GM10248 (cell line): ENCODE measurements around the gene EML5.

Experiments
- CTCF ChIA-PET: fragments of 300-600 bp; sonication (Branson Sonifier 250); formaldehyde crosslinking; extraction: SDS; loops from one replicate; lab custom pipeline; 2021; ENCODE audit warnings: antibody characterized with exemption; lab: Yijun Ruan, JAX
- POLR2A ChIA-PET: fragments of 350-650 bp; sonication (Branson Sonifier 250); formaldehyde crosslinking; extraction: SDS; loops from one replicate; lab custom pipeline; 2020; ENCODE audit warnings: antibody characterized with exemption; lab: Yijun Ruan, JAX
- DNase-seq: peaks from one replicate; pipeline ENCODE4 v3.0.0; 2012; ENCODE audit errors: extremely low spot score
- TF ChIP-seq, protein P1 (sequence below): IDR thresholded peaks from 2 replicates; pipeline ENCODE4 v1.5.1; 2012; ENCODE audit warnings: mild to moderate bottlenecking, low read depth; ENCODE audit errors: extremely low read depth, missing control alignments, control extremely low read depth

Gene EML5

DNA sequence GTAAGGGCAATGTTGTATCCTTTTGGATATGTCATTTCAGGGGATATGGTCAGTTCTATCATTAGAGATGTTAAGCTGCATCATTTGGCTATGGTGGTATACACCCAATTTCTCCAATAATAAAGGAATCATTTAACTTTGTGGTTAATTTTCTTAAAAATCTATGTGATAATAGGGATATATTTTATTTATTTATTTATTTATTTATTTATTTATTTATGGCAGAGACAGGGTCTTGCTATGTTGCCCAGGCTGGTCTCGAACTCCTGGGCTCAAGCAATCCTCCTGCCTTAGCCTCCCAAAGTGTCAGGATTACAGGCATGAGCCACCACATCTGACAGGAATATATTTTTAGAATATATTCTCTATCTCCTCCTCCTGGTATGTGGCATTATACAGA lies 85.7 kb downstream of the EML5 start:
- no peak for DNase-seq
- TF ChIP-seq, protein P1, sequence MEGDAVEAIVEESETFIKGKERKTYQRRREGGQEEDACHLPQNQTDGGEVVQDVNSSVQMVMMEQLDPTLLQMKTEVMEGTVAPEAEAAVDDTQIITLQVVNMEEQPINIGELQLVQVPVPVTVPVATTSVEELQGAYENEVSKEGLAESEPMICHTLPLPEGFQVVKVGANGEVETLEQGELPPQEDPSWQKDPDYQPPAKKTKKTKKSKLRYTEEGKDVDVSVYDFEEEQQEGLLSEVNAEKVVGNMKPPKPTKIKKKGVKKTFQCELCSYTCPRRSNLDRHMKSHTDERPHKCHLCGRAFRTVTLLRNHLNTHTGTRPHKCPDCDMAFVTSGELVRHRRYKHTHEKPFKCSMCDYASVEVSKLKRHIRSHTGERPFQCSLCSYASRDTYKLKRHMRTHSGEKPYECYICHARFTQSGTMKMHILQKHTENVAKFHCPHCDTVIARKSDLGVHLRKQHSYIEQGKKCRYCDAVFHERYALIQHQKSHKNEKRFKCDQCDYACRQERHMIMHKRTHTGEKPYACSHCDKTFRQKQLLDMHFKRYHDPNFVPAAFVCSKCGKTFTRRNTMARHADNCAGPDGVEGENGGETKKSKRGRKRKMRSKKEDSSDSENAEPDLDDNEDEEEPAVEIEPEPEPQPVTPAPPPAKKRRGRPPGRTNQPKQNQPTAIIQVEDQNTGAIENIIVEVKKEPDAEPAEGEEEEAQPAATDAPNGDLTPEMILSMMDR = no peak
- CTCF ChIA-PET = interaction anchor here (1.0 to 1.8 kb wide), 3 partner anchors 9 to 19 kb away, joined by 3 to 4 read pairs (median 4); no protein-coding TSS in a partner anchor
- POLR2A ChIA-PET = no interaction called here

DNA sequence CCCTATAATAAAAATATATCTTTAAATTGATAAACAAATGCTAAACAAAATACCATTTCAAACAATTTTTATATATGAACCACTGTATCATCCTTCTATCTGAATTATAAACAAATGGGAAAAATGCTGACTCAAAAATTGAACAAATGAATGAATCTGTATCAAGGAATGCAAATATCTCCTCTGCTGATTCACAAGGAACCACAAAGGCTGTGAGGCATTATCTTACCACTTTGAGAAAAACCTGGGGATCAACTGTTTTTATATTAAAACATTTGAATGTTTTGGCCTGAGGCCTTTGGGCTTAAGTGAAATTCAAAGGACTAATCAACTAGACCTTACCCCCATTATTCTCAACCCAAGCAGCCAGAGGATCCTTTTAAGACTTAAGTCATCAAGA lies 86.3 kb downstream of the EML5 start:
- DNase-seq = no peak
- TF ChIP-seq, protein P1 = no peak
- ChIA-PET CTCF (interaction anchor here (1.8 kb wide), 1 partner anchor 19 kb away, joined by 4 read pairs; no protein-coding TSS in a partner anchor), POLR2A (no interaction called here)

DNA sequence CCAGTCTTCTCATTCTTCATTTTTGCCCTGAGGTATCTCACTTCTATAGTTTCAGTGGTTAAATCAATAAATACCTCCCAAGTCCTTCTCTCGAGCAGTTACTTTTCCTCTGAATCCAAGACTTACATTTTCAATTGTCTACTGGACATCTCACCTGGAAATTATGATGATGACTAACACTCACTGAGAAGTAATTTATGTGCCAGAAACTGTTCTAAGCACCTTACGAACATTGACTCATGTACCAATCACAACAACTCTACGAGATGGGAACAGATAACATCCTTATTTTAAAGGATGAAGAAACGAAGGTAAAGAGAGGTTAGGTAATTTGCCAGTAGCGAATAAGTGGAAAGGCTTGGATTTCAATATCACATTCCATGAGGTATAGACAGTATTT lies 94.1 kb downstream of the EML5 start:
- TF ChIP-seq, protein P1 = no peak
- ChIA-PET CTCF (no interaction called here), POLR2A (interaction anchor here (0.7 kb wide), 1 partner anchor 31 kb away, joined by 3 read pairs; no protein-coding TSS in a partner anchor)
- no peak for DNase-seq

DNA sequence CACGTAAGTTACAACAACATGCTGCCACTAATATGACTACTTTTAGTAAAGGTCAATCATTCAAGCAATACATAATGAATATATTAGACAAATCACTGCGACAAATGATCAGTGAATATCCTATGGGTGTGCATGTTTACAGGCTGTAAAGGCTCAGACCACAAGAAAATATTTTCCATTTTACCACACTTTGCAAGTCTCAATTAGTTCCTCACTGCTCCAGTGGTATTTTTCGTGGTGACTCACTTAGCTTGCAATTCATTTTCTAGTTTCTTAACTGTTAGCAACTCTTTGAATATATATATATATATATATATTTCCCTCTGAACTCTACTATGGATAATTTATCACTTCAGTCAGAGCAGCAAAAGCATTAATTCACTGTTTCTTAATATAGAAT lies 96.9 kb downstream of the EML5 start:
- CTCF ChIA-PET = interaction anchor here (1.3 to 2.0 kb wide), 2 partner anchors 9 to 12 kb away, joined by 3 to 4 read pairs; no protein-coding TSS in a partner anchor
- POLR2A ChIA-PET = no interaction called here
- TF ChIP-seq, protein P1 = no peak
- no peak for DNase-seq

DNA sequence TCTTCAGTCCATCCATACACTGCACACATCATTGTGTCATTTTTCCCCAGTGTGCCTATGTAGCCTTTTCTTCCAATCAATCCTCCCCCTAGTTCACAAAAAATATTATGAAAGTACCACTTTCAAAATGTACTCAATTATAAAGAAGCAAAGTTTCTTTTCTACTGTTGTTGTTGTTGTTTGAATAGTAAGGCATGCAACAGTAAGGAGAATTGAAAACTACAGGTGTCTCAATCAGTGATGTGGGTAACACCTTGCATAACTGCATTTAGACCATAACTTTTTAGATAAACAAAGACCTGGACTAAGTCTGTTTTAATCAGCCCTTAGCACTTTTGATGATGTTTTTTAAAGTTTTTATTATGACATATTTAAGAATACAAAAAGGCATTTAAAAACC lies 104.4 kb downstream of the EML5 start:
- POLR2A ChIA-PET = no interaction called here
- TF ChIP-seq, protein P1 = no peak
- no peak for DNase-seq
- CTCF ChIA-PET = interaction anchor here (1.4 to 1.8 kb wide), 3 partner anchors 19 to 21 kb away, joined by 4 to 9 read pairs (median 8); no protein-coding TSS in a partner anchor

DNA sequence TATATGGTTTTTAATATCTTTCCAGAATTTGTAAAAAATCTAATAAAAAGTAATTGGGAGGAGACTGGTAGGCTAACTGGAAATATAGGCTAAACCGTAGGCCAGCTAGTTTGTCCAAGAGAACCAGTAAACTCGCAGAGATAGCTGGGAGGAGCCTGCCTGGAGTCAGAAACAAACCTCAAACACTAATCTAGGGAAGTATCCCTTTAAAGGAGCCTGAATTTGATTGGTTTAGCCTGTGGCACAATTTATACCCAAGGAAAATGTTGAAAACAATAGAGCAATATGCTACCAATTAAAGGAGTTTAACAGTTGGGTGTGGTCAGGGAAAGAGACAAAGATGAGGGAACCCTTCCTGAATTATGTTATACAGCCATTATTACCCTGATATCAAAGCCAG lies 109.6 kb downstream of the EML5 start:
- POLR2A ChIA-PET = no interaction called here

More for the DNA sequence above, 109.6 kb downstream of the EML5 start:
- TF ChIP-seq, protein P1 = no peak
- CTCF ChIA-PET = interaction anchor here (1.8 to 5.0 kb wide), 2 partner anchors 11 to 15 kb away, joined by 3 to 46 read pairs; no protein-coding TSS in a partner anchor
- no peak for DNase-seq
